CD4-positive, alpha-beta T cell treated with Interleukin-15 for 4 hours (primary cell): ENCODE measurements around the gene EPSTI1.
"Not testable (repeated sequence)": the region's sequence is repeated elsewhere in the genome, so short reads cannot be mapped to it uniquely, and the experiment has no call there.

Experiments used
- DNase-seq: peaks from one replicate; pipeline ENCODE4 v3.0.0-alpha.2; 2020; ENCODE audit warnings: low spot score

The EPSTI1 gene

DNA sequence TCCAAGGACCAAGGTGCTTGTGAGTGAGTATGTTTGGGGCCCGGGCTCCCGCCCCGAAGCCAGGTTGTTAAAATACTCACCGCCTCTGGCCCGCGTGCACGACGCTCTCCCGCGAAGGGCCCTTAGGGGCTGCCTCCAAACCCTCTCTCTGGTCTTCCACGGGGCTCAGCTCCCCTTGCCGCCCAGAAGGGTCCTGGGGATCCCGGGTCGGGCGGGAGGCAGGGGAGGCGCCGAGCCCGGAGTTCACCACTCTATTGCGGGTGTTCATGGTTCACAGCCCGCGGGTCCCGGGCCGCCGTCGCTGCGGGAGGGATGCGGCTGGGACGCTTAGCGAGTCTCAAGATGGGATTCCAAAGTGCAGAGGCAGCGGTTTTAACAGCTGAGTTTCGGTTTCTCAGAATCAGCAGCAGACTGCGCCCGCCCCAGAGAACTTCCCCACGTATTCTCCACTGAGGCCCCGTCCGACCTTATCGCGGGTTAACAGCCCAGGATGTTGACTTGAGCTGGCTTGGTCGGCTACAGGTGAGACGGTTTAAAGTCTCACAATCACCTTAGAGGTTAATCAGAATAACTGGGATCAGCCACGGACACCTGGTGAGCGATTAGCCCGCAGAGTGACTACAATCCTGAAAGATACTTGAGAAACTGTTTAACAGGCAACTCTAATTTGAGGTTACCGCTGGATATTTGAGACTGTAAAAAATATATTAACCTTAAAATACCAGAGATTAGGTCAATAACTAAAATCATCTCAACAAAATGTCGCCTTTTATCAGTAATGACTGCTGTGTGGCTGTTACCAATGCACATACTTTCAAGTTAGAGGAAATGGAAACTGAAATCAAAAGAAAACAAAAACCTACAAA lies at the start of gene EPSTI1:
Gene EPSTI1 (minus strand): TSS at position 344 of the 866 bp plus-strand sequence. CDS start 76 bp downstream, at position 268.
- peak; percentile 76 for DNase-seq

- DNase-seq = no peak
Observed at GRCh38 chr13:43041369-43041921, 49.4 kb upstream of the EPSTI1 start.

DNA sequence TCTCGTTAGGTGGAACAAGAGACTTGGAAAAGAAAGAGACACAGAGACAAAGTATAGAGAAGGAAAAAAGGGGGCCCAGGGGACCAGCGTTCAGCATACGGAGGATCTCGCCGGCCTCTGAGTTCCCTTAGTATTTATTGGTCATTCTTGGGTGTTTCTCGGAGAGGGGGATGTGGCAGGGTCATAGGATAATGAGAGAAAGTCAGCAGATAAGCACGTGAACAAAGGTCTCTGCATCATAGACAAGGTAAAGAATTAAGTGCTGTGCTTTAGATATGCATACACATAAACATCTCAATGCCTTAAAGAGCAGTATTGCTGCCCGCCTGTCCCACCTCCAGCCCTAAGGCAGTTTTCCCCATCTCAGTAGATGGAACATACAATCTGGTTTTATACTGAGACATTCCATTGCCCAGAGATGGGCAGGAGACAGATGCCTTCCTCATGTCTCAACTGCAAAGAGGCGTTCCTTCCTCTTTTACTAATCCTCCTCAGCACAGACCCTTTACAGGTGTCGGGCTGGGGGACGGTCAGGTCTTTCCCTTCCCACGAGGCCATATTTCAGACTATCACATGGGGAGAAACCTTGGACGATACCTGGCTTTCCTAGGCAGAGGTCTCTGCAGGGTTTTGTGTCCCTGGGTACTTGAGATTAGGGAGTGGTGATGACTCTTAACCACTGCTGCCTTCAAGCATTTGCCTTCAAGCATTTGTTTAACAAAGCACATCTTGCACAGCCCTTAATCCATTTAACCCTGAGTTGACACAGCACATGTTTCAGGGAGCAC lies 48.7 kb upstream of the EPSTI1 start:
- DNase-seq = not testable (repeated sequence)

GRCh38 chr13:43039966-43040365 lies 47.9 kb upstream of the EPSTI1 start:
- no peak for DNase-seq

- no peak for DNase-seq
Observed at GRCh38 chr13:43036351-43037250, 44.6 kb upstream of the EPSTI1 start.

- DNase-seq = no peak
Observed at GRCh38 chr13:43033038-43033437, 41.0 kb upstream of the EPSTI1 start.

GRCh38 chr13:43031881-43032280 lies 39.8 kb upstream of the EPSTI1 start:
- no peak for DNase-seq

GRCh38 chr13:43030548-43030947 lies 38.5 kb upstream of the EPSTI1 start:
- DNase-seq = no peak

DNA sequence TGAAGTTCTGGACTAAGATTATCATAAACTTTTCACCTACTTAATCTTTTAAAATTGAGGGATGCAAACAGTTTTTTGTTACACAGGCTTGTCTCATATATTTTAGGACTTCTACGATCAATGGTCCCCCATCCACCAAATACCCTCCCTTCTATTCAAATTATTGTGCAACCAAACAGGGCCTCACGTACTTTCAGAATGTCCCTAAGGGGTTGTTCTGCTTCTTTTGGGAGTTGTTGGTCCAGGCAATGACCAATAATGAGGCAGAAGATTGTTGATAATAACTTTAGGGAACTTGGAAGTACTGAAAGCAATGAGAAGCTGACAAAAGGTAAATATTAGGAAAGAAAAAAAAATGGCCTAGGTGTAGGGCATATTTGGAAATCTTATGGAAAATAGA lies 34.2 kb upstream of the EPSTI1 start:
- DNase-seq = no peak

- DNase-seq = peak; percentile 78
Observed at GRCh38 chr13:43023289-43023963, 31.4 kb upstream of the EPSTI1 start, which contains the start of gene DNAJC15. DNAJC15 (plus strand) TSS chr13:43023586; CDS start chr13:43023627, 41 bp downstream.

DNA sequence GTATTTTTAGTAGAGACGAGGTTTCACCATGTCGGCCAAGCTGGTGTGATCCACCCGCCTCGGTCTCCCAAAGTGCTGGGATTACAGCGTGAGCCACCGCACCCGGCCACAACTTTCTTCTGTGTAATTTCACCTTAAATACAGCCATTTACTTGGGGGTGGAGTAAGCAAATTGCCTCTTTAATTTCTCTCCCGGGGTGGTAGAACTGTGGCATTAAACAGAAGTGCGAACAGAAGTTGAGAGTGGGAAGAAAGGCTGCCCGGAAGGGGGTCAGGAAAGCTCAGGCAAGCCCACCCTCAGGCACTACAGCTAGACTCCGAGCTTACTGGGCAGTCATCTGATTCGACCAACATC lies 30.9 kb upstream of the EPSTI1 start:
- DNase-seq = no peak

- DNase-seq = no peak
Observed at GRCh38 chr13:43021926-43022670, 30.1 kb upstream of the EPSTI1 start.

- DNase-seq = no peak
Observed at GRCh38 chr13:43020794-43021193, 28.8 kb upstream of the EPSTI1 start.

GRCh38 chr13:43019811-43020210 lies 27.8 kb upstream of the EPSTI1 start:
- DNase-seq = no peak

DNA sequence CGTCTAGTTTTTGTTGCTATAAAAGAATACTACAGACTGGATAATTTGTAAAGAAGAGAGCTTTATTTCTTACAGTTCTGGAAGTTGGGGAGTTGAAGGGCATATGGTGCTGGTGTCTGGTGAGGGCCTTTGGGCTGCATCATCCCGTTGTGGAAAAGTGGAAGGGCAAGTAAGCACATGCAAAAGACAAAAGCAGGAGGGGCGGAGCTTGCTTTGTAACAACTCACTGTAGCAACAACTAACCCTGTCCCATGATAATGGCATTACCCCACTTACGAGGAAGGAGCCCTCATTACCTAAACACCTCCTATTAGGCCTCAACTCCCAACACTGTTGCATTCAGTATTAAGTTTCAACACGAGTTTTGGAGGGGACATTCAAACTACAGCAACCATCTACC lies 24.2 kb upstream of the EPSTI1 start:
- DNase-seq = no peak

GRCh38 chr13:43014162-43014561 lies 22.1 kb upstream of the EPSTI1 start:
- no peak for DNase-seq

DNA sequence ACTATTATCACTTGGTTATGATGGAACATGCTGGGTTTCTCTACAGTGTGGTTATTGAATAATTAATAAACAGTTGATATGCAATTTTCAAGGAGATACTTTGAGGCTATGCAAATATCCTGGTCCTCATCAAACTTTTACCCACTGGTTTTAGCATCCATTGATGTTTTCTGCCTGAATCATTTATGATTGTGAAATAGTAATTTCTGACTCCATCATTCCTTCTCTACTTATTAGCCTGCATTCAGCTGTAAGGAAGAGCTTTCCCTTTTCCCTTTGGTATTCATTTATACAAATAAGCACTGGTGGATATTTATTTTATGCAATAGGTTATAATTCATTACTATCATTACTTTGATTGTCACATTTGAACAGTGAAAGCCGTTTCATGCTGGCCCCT lies 17.5 kb upstream of the EPSTI1 start:
- no peak for DNase-seq

GRCh38 chr13:43008596-43008995 lies 16.6 kb upstream of the EPSTI1 start:
- no peak for DNase-seq

GRCh38 chr13:43006893-43007631 lies 15.0 kb upstream of the EPSTI1 start:
- DNase-seq = no peak
